Frontal cortex (tissue), 4 donors: Measurements from ENCODE around the gene GRB10. TPM values are rescaled to one million over a fixed set of nuclear protein-coding genes. Genes with fewer than 3 reads are reported as not detected.

Source experiments
- DNase-seq, 2 donors: peaks; one replicate each; pipeline ENCODE4 v3.0.0; 2012; ENCODE audit warnings: low spot score in 2 of 2
- FAIRE-seq: peaks from 2 replicates; lab custom pipeline; 2012; peaks lifted over from hg19 to GRCh38; lab: Jason Lieb, UNC
- total RNA-seq: library from RNA; depleted of rRNA; stranded (reverse); fragments of >200 nt; gene quantifications from one replicate; pipeline ENCODE4 v1.2.3, GENCODE V29; 2014
- donor health status: control.
- donor health status: control.
- donor health status: control.

The GRB10 gene
- total RNA-seq, 1 donor from 2014 or later: 48.5 TPM

GRCh38 chr7:50805447-50806125, 22.9 kb upstream of the GRB10 start:
- DNase-seq (no peak), FAIRE-seq (no peak)

GRCh38 chr7:50803359-50804337, 21.0 kb upstream of the GRB10 start:
- FAIRE-seq (no peak), DNase-seq (no peak)

- DNase-seq (no peak), FAIRE-seq (no peak)
Measured at GRCh38 chr7:50801907-50802306, 19.2 kb upstream of the GRB10 start.

- no peak for DNase-seq
- FAIRE-seq: no peak
Measured at GRCh38 chr7:50799873-50800272, 17.2 kb upstream of the GRB10 start.

- DNase-seq: no peak
- FAIRE-seq: no peak
Measured at GRCh38 chr7:50798126-50798525, 15.4 kb upstream of the GRB10 start.

GRCh38 chr7:50795831-50796230, 13.1 kb upstream of the GRB10 start:
- FAIRE-seq: no peak

GRCh38 chr7:50795253-50795652, 12.6 kb upstream of the GRB10 start:
- no peak for FAIRE-seq

More at GRCh38 chr7:50795831-50796230, 13.1 kb upstream of the GRB10 start:
- no peak for DNase-seq

GRCh38 chr7:50793947-50794570, 11.4 kb upstream of the GRB10 start:
- FAIRE-seq: no peak
- DNase-seq: no peak

More at GRCh38 chr7:50795253-50795652, 12.6 kb upstream of the GRB10 start:
- no peak for DNase-seq

- FAIRE-seq (no peak), DNase-seq (peak; percentile 76 to 77)
Measured at GRCh38 chr7:50793120-50793946, 10.6 kb upstream of the GRB10 start.

GRCh38 chr7:50792342-50793119, 9.8 kb upstream of the GRB10 start:
- DNase-seq (peak in 1 of 2 donors; percentile 50), FAIRE-seq (no peak)

GRCh38 chr7:50791938-50792341, 9.2 kb upstream of the GRB10 start:
- FAIRE-seq (no peak), DNase-seq (no peak)

- DNase-seq (no peak), FAIRE-seq (no peak)
Measured at GRCh38 chr7:50791363-50791937, 8.8 kb upstream of the GRB10 start.

- FAIRE-seq (no peak), DNase-seq (no peak)
Measured at GRCh38 chr7:50790381-50790780, 7.7 kb upstream of the GRB10 start.

- FAIRE-seq (no peak), DNase-seq (no peak)
Measured at GRCh38 chr7:50788382-50788781, 5.7 kb upstream of the GRB10 start.

GRCh38 chr7:50787825-50788224, 5.1 kb upstream of the GRB10 start:
- DNase-seq (no peak), FAIRE-seq (no peak)

- FAIRE-seq: no peak
Measured at GRCh38 chr7:50785346-50785745, 2.6 kb upstream of the GRB10 start.

GRCh38 chr7:50783801-50784507, 1.3 kb upstream of the GRB10 start:
- no peak for FAIRE-seq

More at GRCh38 chr7:50785346-50785745, 2.6 kb upstream of the GRB10 start:
- no peak for DNase-seq

GRCh38 chr7:50783303-50783702, 607 bp upstream of the GRB10 start:
- DNase-seq: no peak
- FAIRE-seq: no peak

More at GRCh38 chr7:50783801-50784507, 1.3 kb upstream of the GRB10 start:
- no peak for DNase-seq
